ENCODE data around the gene ABCB8. TPM values are rescaled to one million over a fixed set of nuclear protein-coding genes. Genes with fewer than 3 reads are reported as not detected.
A peak's percentile ranks its signal among the peaks of the same experiment; 100 is the strongest.

ABCB8 gene
- total and polyA plus RNA-seq, 4 donors = 12.4 to 30.2 (median 22.5) TPM

GRCh38 chr7:151089893-151090730 lies 61.9 kb downstream of the ABCB8 start:
- H3K4me1 ChIP-seq (ENCODE audit: control insufficient read depth in 4 of 4, insufficient read depth in 4 of 4, low read length in 3 of 4) = peaks cover 10 to 51% (median 37%) of the 10 kb centered on the region in 4 donors

More at GRCh38 chr7:151089893-151090730, 61.9 kb downstream of the ABCB8 start:
- TF ChIP-seq FOXA2 (IDR thresholded peaks at IDR 0.05) (no peak), RAD21 (IDR thresholded peaks at IDR 0.05) (no peak), EGR1 (IDR thresholded peaks at IDR 0.05; ENCODE audit: low read depth in 2 of 2) (no peak), ATF3 (IDR thresholded peaks at IDR 0.05) (no peak), GABPA (IDR thresholded peaks at IDR 0.05 in 1 of 2, conservative IDR thresholded peaks at IDR 0.05 in 1 of 2) (no peak), NR2F2 (IDR thresholded peaks at IDR 0.05) (no peak), TAF1 (conservative IDR thresholded peaks at IDR 0.05) (no peak), FOXA1 (IDR thresholded peaks at IDR 0.05) (no peak), ZBTB33 (IDR thresholded peaks at IDR 0.05) (no peak), JUND (IDR thresholded peaks at IDR 0.05) (no peak), MAX (IDR thresholded peaks at IDR 0.05) (no peak), SP1 (IDR thresholded peaks at IDR 0.05) (no peak), CTCF (IDR thresholded peaks at IDR 0.05; ENCODE audit: low read depth, low read length, missing input control) (no peak), YY1 (IDR thresholded peaks at IDR 0.05) (no peak), RXRA (IDR thresholded peaks at IDR 0.05) (no peak), REST (IDR thresholded peaks at IDR 0.05) (no peak), HNF4G (IDR thresholded peaks at IDR 0.05) (no peak)
- 83% methylated on average over 22 of the region's 22 CpGs for WGBS
- Histone ChIP-seq H3K36me3 (ENCODE audit: control insufficient read depth in 4 of 4, insufficient read depth in 3 of 4, low read depth in 1 of 4, low read length in 3 of 4) (peaks cover 0 to 2% (median 0%) of the 10 kb centered on the region in 4 donors), H3K27me3 (ENCODE audit: control insufficient read depth in 4 of 4, insufficient read depth in 4 of 4, low read length in 3 of 4) (no peaks in the 10 kb centered on the region), H3K27ac (ENCODE audit: low read depth in 1 of 2, low read length in 2 of 2) (peak overlapping the region; percentile 81 to 93), H3K9me3 (ENCODE audit: control insufficient read depth in 4 of 4, low read length in 3 of 4) (no peaks in the 10 kb centered on the region), H3K9ac (ENCODE audit: low read depth in 1 of 2, low read length in 2 of 2) (peak overlapping the region in 1 of 2 donors; percentile 23), H3K4me3 (ENCODE audit: low read depth in 1 of 3, low read length in 3 of 3) (no peak overlapping the region)
- DNase-seq (ENCODE audit: low spot score) = no peak

Measured in liver (tissue), 9 donors.